NCI-H1048 (cell line): Measurements from ENCODE around the gene PCYT2.
"Not testable (repeated sequence)": the region's sequence is repeated elsewhere in the genome, so short reads cannot be mapped to it uniquely, and the experiment has no call there.

Source experiments
- DNase-seq: peaks from one replicate; lab custom pipeline; 2025; lab: John Stamatoyannopoulos, UW

PCYT2 gene

DNA sequence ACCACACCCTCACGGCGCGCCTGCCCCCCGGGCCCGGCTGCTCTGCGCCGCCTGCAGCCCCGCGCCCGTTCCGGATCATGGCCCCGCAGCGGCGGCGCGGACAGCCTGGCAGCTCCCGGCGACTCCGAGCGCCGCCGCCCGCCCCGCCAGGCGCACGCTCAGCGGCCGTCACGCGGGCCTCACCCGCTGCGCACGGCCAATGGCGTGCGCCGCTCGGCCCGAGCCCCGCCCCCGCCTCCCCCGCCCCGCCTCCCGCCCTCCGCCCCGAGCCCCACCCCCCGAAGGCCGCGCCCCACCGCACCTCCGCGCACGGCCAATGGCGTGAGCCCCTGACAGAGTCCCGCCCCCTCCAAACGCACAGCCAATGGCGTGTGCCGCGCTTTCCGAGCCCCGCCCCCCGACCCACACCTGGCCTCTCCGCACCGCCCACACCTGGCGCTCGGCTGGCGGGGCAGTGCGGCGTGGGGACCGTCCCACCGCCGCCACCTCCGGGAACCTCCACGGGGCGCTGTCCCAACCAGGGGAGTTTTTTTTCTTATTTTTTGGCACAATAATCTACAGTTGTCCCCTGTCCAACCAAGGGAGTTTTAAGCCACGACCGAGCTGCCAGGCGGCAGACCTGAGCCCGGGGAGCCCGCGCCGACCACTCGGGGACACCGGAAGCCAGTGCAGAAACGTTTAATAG is at the start of gene PCYT2:
TSS of gene PCYT2 (minus strand) at position 123 of the 685 bp plus-strand sequence. CDS start at position 79, 44 bp downstream.
- DNase-seq: peak; percentile 80

DNA sequence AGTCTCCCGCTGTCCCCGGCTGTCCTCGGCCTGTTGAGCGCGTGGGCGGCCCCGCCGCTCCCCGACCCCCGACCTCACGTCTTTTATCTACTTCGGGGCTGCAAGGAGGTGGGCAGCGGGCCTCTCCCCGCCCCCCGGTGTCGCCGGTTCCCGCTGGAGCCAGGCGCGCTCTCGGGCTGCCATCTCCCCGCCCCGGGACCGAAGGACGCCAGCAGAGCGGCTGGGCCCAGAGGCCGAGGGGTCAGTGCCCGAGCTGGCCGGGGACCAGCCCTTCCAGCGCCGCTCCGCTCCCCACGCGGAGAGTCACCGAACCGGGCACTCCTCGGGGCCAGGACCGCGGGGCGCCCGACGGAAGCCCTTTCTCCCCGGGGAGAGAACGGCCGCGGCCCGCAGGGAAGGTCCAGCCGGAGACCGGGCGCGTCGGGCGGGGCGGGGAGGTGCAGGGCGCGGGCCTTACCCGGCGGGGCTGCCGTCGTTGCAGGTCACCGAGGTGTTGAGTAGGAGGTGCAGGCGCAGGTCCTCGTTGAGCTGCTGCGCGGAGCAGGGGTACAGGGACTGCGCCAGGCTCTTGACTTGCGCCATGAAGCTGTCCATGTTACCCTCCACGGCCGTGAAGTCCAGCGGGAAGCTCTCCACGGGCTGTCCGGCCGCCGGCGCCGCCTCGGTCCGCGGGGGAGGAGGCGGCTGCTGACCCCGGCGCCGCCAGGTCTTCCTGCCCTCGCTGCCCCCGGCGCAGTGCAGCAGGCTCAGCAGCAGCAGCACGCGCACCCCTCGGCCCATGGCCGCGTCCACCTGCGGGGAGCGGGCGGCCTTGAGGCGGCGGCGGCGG is 49.1 kb upstream of the PCYT2 start:
- DNase-seq: no peak

DNA sequence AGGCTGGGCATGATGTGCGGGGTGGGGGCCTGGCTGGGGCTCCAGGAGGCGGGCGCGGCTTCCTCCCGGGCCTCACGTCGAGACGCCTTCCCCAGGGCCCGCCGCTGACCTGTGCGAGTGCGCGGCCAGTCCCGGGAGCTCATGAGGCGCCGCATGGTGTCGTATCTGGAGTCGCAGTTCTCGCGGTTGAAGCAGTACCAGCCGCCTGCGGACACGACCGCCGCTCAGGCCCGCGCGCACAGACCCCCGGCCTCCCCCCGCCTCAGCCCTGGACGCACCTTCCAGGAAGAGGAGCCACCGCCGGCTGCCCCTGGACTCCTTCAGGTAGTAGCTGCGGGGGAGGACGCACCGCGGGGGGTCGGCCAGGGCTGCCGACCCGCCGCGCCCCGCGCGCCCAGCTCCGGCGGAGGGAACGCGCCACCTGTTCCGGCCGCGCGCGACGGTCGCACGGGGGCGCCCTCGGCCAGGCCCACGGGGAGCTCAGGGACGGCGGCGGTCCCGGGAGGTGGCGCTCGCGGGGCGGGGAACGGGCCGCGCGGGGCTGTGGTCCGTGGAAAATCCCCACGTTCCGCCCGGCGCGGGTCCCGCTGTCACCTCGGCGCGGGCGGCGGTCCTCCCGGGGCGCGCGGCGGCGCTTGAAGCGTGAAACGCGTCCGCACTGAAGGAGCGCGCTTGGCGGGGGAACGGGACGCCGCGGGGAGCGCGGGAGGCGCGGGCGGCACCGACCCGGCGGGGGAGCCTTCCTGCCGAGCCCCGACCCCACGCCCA is 48.3 kb upstream of the PCYT2 start:
- no peak for DNase-seq

DNA sequence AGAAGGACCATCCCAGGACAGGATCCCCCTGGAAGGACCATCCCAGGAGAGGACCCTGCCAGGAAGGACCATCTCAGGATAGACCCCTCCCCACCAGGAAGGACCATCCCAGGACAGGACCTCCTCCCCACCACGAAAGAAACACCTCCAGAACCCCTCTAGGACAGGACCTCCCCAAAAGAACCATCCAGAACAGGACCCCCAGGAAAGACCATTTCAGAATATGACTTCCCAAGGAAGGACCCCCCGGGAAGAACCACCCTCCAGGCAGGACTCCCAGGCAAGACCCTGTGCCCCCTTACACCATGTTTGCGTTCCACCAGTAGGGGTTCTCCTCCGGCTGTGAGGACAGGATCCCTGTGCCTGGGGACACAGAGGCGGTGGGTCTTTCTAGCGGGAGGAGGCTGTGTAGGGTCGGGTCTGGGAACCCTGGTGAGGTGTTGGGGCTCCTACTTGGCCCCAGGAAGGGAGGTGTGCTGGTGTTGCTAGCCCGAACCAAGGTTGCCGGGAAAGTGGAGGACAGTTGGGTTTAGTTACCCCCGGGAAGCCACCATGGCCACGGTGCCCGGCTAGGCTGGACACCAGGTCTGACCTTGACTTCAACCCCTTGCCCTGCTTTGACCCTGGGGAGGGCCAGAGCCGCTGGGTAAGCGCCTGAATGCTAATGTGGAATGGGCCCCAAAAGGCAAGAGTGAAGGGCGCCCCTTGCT is 47.6 kb upstream of the PCYT2 start:
- no peak for DNase-seq

DNA sequence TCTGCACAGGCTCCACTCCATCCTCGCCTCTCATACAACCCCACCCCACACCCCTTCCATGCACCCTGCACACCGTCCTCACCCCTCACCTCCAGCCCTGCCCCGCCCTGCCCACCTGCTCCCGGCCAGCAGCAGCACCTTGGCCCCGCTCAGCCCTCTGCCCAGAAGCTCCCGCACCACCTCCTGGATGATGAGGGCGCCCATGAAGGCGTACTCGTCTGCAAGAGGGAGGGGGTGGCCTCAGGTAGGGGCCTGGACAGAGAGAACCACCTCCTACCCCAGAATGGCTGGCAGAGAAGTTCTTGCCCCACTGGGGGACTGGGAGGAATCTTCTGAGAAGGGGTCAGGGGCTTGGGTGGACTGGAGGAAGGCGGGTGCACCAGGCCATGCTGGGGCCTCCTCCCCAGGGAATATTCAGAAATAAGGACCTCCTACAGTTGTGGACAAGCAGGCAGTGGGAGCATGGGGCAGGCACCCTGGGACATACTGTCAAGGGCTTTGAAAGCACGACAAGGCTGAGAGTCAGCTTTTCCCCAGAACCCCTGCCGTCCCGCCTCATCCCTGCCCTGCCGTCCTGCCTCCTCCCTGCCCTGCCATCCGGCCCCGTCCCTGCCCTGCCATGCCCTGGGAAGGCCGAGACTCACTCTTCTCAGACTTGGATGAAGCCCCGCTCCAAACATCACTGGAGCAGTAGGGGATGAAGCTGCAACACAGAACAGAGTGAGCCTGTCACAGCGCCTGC is 46.7 kb upstream of the PCYT2 start:
- no peak for DNase-seq

DNA sequence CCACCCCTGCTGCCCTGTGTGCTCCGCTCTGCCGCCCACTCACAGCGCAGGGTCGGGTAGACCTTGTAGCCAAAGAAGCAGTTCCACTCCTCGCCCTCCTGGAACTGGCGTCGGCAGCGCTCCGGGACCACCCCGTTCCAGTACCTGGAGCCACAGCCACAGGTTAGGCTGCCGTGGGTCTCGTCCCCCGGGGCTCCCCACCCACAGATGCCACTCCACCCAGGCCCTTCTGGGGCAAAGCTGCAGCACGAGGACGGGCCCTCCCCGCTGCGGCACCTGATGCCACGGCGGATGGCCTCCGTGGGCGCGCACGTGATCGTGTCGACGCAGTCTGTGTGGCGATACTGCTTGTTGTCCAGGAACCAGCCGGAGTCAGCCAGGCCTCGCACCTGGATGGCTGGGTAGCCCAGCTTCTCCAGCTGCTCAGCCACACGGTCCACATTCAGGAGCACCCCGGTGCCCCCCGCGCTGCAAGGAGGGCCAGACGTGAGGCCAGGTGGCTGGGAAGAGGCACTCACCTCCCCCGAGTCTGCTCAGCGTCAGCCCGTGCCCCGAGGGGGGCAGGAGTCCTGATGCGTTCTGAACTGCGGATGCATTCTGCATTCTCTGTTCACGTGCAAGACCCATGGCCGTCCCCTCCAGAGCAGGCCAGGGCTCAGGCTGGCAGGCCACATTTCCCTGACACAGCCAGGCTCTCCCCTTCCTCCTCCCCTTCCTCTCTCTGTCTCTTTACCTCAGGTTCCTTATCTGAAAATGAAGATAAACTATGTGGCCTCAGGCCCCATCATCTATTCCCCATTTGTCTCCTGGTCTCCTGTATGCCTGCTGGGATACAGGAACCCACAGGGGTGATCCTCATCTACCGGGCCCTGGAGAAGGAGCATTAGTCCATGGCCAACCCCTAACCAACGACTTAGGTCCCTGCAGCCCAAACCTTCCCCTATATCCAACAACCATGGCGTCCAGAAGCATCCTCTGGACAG is 45.7 kb upstream of the PCYT2 start:
- DNase-seq: no peak

DNA sequence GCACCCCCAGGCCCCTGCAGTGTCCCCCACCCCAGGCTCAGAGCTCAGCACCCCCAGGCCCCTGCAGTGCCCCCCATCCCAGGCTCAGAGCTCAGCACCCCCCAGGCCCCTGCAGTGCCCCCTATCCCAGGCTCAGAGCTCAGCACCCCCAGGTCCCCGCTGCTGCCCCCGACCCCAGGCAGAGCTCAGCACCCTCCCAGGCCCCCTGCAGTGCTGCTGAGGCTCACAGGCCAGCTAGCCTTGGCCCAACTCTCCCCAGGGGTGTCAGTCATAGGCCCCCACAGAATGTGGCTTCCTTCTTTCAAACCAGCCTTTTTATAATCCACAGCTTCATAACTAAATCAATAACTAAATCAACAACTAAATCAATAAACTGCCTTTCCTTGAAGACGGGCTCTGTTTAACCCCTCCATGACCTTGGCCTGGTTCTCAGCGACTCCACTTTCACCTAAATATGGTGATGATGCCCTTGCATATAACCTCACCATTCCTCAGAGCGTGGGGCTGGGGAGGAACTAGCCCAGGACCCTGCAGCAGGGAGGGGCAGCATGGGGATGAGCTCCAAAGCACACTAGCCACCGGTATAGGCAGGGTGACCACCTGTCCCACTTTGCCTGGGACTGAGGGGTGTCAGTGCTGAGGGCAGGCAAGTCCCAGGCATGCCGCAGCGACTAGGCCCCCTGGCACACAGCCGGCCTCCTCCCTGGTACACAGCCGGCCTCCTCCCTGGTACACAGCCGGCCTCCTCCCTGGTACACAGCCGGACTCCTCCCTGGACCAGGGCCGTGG is 44.8 kb upstream of the PCYT2 start:
- DNase-seq: no peak

DNA sequence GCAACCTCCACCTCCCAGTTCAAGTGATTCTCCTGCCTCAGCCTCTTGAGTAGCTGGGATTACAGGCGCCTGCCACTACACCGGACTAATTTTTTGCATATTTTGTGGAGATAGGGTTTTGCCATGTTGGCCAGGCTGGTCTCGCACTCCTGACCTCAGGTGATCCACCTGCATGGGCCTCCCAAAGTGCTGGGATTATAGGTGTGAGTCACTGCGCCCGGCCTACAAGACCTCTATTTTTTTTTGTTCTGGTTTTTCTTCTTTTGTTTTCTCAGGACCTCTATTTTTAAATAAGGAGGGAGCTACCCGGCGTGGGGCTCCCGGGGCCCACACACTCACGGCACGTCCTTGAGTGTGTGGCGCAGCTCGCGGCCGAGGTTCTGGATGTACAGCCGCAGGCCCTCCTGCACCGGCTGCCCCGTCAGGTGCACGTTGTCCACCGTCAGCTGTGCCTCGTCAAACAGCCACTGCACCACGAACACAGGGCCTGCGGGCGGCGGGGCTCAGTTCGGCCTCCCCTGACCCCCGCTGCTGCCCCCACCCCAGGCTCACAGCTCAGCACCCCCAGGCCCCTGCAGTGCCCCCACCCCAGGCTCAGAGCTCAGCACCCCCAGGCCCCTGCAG is 44.0 kb upstream of the PCYT2 start:
- no peak for DNase-seq

DNA sequence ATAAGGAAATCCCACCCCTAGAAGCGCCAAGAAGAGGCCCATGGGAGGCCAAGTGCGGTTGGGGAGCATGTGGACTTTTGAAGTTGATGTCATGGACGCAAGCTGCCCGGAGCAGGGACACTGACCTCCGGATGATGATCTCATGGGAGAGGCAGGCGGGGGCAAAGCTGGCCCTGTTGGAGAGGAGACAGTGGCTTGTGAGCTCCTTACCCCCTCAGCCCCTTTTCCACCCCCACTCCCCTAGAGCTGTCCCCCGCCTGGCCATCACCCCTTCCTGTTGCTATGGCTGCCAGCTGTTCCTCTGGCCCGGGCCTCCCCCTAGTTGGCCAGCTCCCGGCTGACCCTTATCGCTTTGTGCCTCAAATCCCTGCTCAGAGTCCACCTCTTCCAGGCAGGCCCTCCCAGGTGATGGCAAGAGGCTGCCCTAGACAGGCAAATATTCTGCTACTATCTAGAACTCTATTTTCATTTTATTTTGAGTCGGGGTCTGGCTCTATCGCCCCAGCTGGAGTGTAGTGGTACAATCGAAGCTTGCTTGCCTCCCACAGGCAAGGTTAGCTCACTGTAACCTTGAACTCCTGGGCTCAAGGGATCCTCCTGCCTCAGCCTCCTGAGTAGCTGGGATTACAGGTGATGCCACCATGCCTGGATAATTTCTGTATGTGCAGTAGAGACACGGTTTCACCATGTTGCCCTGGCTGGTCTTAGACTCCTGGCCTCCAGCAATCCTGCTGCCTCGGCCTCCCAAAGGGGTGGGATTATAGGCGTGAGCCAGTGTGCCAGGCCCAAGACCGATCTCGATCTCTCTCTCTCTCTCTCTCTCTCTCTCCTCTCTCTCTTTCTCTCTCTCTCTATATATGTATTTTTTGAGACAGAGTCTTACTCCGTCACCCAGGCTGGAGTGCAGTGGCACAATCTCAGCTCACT is 43.2 kb upstream of the PCYT2 start:
- DNase-seq: no peak

DNA sequence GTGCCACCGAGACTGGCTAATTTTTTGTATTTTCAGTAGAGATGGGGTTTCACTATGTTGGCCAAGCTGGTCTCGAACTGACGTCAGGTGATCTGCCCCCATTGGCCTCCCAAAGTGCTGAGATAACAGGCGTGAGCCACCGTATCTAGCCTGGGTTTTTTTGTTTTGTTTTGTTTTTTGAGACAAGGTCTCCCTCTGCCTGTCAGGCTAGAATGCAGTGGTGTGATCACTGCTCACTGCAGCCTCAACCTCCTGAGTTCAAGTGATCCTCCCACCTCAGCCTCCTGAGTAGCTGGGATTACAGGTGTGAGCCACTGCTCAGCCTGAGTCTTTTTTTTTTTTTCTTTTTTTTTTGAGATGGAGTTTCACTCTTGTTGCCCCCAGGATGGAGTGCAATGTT is 42.2 kb upstream of the PCYT2 start:
- not testable (repeated sequence) for DNase-seq

DNA sequence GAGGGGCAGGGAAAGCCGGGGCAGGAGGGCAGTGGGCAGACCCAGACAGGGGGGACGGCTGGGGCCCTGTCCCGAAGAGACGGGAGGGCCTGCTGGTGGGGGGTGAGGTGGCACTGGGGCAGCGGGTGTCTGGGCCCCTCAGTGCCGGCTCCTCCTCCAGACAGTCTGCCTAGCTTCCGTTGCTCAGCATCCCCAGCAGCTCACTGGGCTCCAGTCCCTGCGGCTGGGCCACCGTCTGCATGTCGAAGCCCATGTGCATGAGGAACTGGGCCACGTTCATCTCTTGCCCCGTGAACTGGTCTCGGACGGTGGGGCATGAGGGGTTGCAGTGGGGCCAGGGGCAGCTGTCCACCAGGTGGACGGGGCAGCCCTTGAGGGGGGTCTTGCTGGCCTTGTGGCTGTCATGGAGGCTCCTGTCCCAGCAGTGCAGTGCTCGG is 41.6 kb upstream of the PCYT2 start:
- DNase-seq: no peak

DNA sequence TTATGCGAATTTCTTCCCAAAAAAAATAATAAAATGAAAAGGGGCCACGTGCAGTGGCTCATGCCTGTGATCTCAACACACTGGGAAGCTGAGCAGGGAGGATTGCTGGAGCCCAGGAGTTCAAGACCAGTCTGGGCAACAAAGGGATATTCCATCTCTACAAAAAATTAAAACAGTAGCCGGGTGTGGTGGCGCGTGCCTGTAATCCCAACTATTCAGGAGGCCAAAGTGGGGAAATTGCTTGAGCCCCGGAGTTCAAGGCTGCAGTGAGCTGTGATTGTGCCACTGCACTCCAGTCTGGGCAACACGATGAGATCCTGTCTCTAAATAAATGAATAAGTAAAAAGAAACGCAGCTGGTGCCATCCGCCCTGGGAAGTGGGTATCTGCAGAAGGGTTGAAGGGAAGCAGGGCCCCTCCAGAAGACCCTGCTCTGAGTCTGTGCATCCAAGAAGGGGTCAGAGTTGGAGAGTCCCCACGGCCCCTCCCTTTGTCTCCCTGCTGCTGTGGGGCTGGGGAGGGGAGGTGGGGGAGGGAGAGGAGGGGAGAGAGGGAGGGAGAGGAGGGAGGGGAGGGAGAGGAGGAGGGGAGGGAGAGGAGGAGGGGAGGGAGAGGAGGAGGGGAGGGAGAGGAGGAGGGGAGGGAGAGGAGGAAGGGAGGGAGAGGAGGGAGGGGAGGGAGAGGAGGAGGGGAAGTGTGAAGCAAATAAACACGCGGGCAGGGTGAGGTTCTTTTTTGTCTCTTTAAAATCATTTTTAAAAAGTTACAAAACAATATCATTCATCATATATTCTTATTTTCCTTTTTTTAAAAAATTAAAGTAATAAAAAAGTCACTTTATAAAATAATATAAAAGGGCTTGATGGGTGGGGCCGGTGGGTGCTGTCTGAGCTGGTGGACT is 40.8 kb upstream of the PCYT2 start:
- no peak for DNase-seq

DNA sequence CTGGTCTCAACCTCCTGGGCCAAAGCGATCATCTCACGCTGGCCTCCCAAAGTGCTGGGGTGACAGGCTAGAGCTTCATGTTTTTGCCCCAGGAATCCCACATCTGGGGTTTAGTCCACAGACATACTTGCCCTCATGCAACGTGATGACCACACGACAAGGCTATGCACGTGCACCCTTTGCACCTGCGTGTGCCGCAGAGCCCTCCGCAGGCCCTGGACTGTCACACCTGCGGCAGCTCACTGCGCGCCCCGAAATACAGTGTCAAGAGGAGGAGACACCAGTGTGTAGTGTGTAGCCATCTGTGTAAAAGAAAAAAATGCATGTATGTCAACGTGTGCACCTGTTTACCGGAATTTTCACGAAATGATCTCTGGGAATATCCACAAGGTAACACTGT is 39.3 kb upstream of the PCYT2 start:
- no peak for DNase-seq

DNA sequence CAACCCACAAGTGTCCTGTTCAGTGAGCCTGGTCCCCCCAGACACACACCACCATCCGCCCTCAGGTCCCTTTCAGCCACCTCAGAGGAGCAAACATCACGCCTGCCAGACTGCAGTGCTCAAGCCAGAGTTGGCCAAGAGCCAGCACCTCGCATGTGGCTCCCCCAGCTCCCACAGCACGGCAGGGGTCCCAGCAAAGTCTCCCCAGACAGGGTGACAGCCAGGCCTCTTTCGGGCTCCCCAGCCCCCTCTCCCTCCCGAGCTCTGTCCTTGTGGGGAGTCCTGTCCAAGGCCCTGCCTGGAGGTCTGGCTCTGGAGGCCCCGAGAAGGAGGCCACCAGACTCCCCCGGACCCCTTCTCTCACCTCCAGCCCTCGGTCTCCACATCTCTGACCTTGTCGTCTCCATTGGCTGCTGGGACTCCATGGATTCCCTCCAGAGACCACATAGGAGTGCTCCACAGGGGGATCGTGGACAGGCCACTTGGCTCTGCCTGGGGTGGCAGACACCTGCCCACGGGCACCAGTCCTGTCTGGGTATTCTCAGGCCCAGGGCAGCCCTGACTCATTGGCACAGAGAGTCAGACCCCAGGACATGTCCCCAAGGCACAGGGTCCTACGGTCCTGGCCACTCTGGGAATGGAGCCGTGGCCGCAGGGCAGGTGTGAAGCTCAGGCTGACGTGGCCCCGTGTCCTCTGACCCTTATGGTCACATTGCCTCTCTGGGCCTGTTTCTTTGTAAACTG is 37.6 kb upstream of the PCYT2 start:
- DNase-seq: no peak

DNA sequence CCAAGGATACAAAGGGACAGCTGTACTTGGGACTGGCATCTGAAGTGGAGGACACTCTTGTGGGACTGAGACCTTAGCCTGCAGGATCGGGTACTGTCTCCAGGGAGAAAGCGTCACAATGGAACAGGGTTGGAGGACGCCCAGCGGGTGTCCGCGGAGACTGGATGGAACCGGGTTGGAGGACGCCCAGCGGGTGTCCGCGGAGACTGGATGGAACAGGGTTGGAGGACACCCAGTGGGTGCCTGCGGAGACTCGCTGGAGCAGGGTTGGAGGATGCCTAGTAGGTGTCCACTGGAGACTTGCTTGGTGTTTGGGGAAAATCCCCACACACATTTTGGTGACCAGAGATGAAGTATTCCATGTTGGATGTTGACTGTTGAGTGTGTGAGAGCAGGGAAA is 36.0 kb upstream of the PCYT2 start, which contains the start of gene MYADML2:
TSS of gene MYADML2 (minus strand) at position 45 of the 400 bp plus-strand sequence. CDS start 5,492 bp downstream, outside the sequence.
- no peak for DNase-seq

DNA sequence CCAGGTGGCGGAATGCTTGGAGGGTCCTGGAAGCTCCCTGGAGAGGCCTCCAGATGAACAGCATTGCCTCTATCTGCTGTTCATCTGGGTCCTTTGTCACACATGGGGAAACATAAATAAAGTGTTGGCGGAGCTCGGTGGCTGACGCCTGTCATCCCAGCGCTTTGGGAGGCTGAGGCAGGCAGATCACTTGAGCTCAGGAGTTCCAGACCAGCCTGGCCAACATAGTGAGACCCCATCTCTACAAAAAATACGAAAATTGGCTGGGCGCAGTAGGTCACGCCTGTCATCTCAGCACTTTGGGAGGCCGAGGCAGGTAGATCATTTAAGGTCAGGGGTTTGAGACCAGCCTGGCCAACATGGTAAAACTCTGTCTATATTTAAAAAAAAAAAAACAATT is 33.7 kb upstream of the PCYT2 start:
- DNase-seq: no peak
